Neural cell (in vitro differentiated cells): ENCODE measurements around the gene WASF3. TPM values are rescaled to one million over a fixed set of nuclear protein-coding genes. Genes with fewer than 3 reads are reported as not detected.

Experiments
- H2AFZ ChIP-seq: fragments of 200-600, 300-800 bp; sonication (generic), shearing (Covaris generic); 2 replicates; pipeline ENCODE4 v1.6.0; 2014; ENCODE audit warnings: low read depth, mild to moderate bottlenecking, antibody characterized with exemption, low read length, moderate library complexity
- H3F3A ChIP-seq: fragments of 200-600 bp; shearing (Covaris generic); 2 replicates; pipeline ENCODE4 v1.6.1; 2016; ENCODE audit warnings: mild to moderate bottlenecking, moderate library complexity, mixed read lengths, antibody characterized with exemption, low read length; ENCODE audit not compliant: insufficient read depth, poor library complexity, severe bottlenecking
- H3K27ac ChIP-seq: fragments of 200-600, 300-800 bp; sonication (generic), shearing (Covaris generic); 2 replicates; pipeline ENCODE4 v1.5.1; 2014; ENCODE audit warnings: mild to moderate bottlenecking, low read length, moderate library complexity
- H3K27me3 ChIP-seq: fragments of 300-800, 200-600 bp; sonication (generic), shearing (Covaris generic); 2 replicates; pipeline ENCODE4 v1.6.0; 2014; ENCODE audit warnings: mild to moderate bottlenecking, low read depth, low read length, moderate library complexity; ENCODE audit not compliant: insufficient read depth
- H3K36me3 ChIP-seq: fragments of 300-800, 200-600 bp; sonication (generic), shearing (Covaris generic); 2 replicates; pipeline ENCODE4 v1.5.1; 2014; ENCODE audit warnings: mild to moderate bottlenecking, antibody characterized with exemption, low read length, moderate library complexity; ENCODE audit not compliant: insufficient read depth
- H3K4me2 ChIP-seq: fragments of 300-800, 200-600 bp; sonication (generic), shearing (Covaris generic); 2 replicates; pipeline ENCODE4 v1.6.0; 2014; ENCODE audit warnings: mild to moderate bottlenecking, low read length
- H3K4me3 ChIP-seq: fragments of 300-800, 200-600 bp; sonication (generic), shearing (Covaris generic); 2 replicates; pipeline ENCODE4 v1.5.1; 2014; ENCODE audit warnings: mild to moderate bottlenecking, low read length, moderate library complexity
- H3K79me2 ChIP-seq: fragments of 200-600 bp; shearing (Covaris generic); replicated peaks from 2 replicates; pipeline ENCODE4 v1.6.0; 2014; ENCODE audit warnings: mild to moderate bottlenecking, low read length, moderate library complexity; ENCODE audit not compliant: insufficient read depth
- H3K9ac ChIP-seq: fragments of 300-800, 200-600 bp; sonication (generic), shearing (Covaris generic); 2 replicates; pipeline ENCODE4 v1.6.1; 2016; ENCODE audit warnings: mild to moderate bottlenecking, low read length, mixed read lengths
- H3K9me2 ChIP-seq: fragments of 200-600 bp; shearing (Covaris generic); 2 replicates; pipeline ENCODE4 v1.6.1; 2016; ENCODE audit warnings: mild to moderate bottlenecking, low read length, mixed read lengths; ENCODE audit not compliant: insufficient read depth
- H3K9me3 ChIP-seq: fragments of 200-600, 300-800 bp; sonication (generic), shearing (Covaris generic); 2 replicates; pipeline ENCODE4 v1.6.1; 2016; ENCODE audit warnings: mild to moderate bottlenecking, mixed run types, low read length, moderate library complexity, mixed read lengths
- H4K20me1 ChIP-seq: fragments of 200-600 bp; shearing (Covaris generic); 2 replicates; pipeline ENCODE4 v1.6.1; 2016; ENCODE audit warnings: mild to moderate bottlenecking, mixed run types; ENCODE audit not compliant: insufficient read depth
- CTCF ChIP-seq: fragments of 450-650 bp; IDR thresholded peaks from 2 replicates; pipeline ENCODE4 v1.5.1; 2014; ENCODE audit warnings: antibody characterized with exemption, mild to moderate bottlenecking, moderate library complexity; ENCODE audit not compliant: poor library complexity, severe bottlenecking
- EP300 ChIP-seq: fragments of 450-650 bp; conservative IDR thresholded peaks from 2 replicates; pipeline ENCODE4 v1.6.1; 2014; ENCODE audit warnings: antibody characterized with exemption, mild to moderate bottlenecking, moderate library complexity; ENCODE audit not compliant: poor library complexity, severe bottlenecking
- EZH2 ChIP-seq: fragments of 200-600, 300-800 bp; shearing (Covaris generic), sonication (generic); IDR thresholded peaks from 2 replicates; pipeline ENCODE4 v1.6.1; 2014; ENCODE audit warnings: antibody characterized with exemption, low read length, borderline replicate concordance, mild to moderate bottlenecking; ENCODE audit not compliant: insufficient read depth, poor library complexity, severe bottlenecking
- MXI1 ChIP-seq: fragments of 450-650 bp; conservative IDR thresholded peaks from 2 replicates; pipeline ENCODE4 v1.6.1; 2014; ENCODE audit warnings: antibody characterized with exemption, mild to moderate bottlenecking; ENCODE audit not compliant: poor library complexity, severe bottlenecking
- POLR2AphosphoS5 ChIP-seq: IDR thresholded peaks from 2 replicates; pipeline ENCODE4 v1.6.1; 2012
- RAD21 ChIP-seq: fragments of 450-650 bp; conservative IDR thresholded peaks from 2 replicates; pipeline ENCODE4 v1.6.1; 2014; ENCODE audit warnings: antibody characterized with exemption, mild to moderate bottlenecking, moderate library complexity
- SMC3 ChIP-seq: fragments of 450-650 bp; conservative IDR thresholded peaks from 2 replicates; pipeline ENCODE4 v1.6.1; 2014; ENCODE audit warnings: antibody characterized with exemption, mild to moderate bottlenecking, moderate library complexity; ENCODE audit not compliant: poor library complexity
- TAF1 ChIP-seq: IDR thresholded peaks from 2 replicates; pipeline ENCODE4 v1.6.1; 2012; ENCODE audit warnings: low read depth
- polyA plus RNA-seq: library from polyadenylated mRNA; depleted of rRNA; stranded (reverse); fragments of >200 nt; gene quantifications from 2 replicates; pipeline ENCODE4 v1.2.3, GENCODE V29; 2014
- TF ChIP-seq, protein P1 (sequence below): IDR thresholded peaks from 2 replicates; pipeline ENCODE4 v1.6.1; 2012; ENCODE audit warnings: borderline replicate concordance

Gene WASF3
- polyA plus RNA-seq, 1 donor from 2014 or later: 44.5 TPM

DNA sequence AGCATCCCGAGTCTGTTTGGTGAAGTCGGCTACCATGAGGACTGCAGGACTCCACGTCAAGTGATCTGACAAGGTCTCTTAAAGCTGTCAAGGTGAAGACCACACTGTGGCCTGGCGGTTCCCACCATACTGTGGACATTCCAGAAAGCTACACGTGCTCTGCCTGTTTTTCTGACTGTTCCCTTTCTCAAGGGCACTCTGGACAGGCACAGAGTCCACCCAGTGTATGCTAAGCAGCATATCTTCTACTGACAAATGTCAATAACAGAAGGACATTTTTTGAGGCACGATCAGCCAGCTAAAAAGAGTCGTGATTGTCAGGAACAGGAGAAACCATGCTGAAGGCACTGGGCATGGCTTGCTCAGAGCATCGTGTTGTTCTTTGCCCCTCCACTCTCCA, 12.8 kb upstream of the WASF3 start:
- TF ChIP-seq, protein P1, sequence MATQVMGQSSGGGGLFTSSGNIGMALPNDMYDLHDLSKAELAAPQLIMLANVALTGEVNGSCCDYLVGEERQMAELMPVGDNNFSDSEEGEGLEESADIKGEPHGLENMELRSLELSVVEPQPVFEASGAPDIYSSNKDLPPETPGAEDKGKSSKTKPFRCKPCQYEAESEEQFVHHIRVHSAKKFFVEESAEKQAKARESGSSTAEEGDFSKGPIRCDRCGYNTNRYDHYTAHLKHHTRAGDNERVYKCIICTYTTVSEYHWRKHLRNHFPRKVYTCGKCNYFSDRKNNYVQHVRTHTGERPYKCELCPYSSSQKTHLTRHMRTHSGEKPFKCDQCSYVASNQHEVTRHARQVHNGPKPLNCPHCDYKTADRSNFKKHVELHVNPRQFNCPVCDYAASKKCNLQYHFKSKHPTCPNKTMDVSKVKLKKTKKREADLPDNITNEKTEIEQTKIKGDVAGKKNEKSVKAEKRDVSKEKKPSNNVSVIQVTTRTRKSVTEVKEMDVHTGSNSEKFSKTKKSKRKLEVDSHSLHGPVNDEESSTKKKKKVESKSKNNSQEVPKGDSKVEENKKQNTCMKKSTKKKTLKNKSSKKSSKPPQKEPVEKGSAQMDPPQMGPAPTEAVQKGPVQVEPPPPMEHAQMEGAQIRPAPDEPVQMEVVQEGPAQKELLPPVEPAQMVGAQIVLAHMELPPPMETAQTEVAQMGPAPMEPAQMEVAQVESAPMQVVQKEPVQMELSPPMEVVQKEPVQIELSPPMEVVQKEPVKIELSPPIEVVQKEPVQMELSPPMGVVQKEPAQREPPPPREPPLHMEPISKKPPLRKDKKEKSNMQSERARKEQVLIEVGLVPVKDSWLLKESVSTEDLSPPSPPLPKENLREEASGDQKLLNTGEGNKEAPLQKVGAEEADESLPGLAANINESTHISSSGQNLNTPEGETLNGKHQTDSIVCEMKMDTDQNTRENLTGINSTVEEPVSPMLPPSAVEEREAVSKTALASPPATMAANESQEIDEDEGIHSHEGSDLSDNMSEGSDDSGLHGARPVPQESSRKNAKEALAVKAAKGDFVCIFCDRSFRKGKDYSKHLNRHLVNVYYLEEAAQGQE: no peak
- H2AFZ ChIP-seq: no peak overlapping the region
- H3K79me2 ChIP-seq: no peaks in the 10 kb centered on the region
- H3K4me3 ChIP-seq: no peak overlapping the region
- H3K9ac ChIP-seq: no peak overlapping the region
- H3K9me3 ChIP-seq: no peaks in the 10 kb centered on the region
- H3F3A ChIP-seq: no peaks in the 10 kb centered on the region
- H3K9me2 ChIP-seq: no peaks in the 10 kb centered on the region
- no peaks in the 10 kb centered on the region for H3K36me3 ChIP-seq
- no peak overlapping the region for H3K4me2 ChIP-seq
- no peaks in the 10 kb centered on the region for H4K20me1 ChIP-seq
- H3K27ac ChIP-seq: no peak overlapping the region
- no peaks in the 10 kb centered on the region for H3K27me3 ChIP-seq

GRCh38 chr13:26548205-26548765, 9.2 kb upstream of the WASF3 start:
- no peak overlapping the region for H3K27ac ChIP-seq
- no peak overlapping the region for H3K9ac ChIP-seq
- no peak overlapping the region for H3K4me2 ChIP-seq
- H2AFZ ChIP-seq: no peak overlapping the region
- H3K36me3 ChIP-seq: no peaks in the 10 kb centered on the region
- no peaks in the 10 kb centered on the region for H3F3A ChIP-seq
- no peak overlapping the region for H3K4me3 ChIP-seq
- H3K9me3 ChIP-seq: no peaks in the 10 kb centered on the region
- H3K27me3 ChIP-seq: no peaks in the 10 kb centered on the region
- no peaks in the 10 kb centered on the region for H3K79me2 ChIP-seq
- no peaks in the 10 kb centered on the region for H4K20me1 ChIP-seq
- H3K9me2 ChIP-seq: no peaks in the 10 kb centered on the region
- TF ChIP-seq EP300: peak; percentile 13
- TF ChIP-seq TAF1: no peak

GRCh38 chr13:26549713-26550112, 7.8 kb upstream of the WASF3 start:
- H3K9me2 ChIP-seq: no peaks in the 10 kb centered on the region
- no peaks in the 10 kb centered on the region for H3F3A ChIP-seq
- no peak overlapping the region for H3K4me3 ChIP-seq
- H4K20me1 ChIP-seq: no peaks in the 10 kb centered on the region
- H3K79me2 ChIP-seq: no peaks in the 10 kb centered on the region
- no peak overlapping the region for H3K27ac ChIP-seq
- H3K4me2 ChIP-seq: no peak overlapping the region
- no peaks in the 10 kb centered on the region for H3K9me3 ChIP-seq
- no peaks in the 10 kb centered on the region for H3K36me3 ChIP-seq
- no peak for TF ChIP-seq SMC3
- no peaks in the 10 kb centered on the region for H3K27me3 ChIP-seq
- H3K9ac ChIP-seq: no peak overlapping the region
- H2AFZ ChIP-seq: no peak overlapping the region

DNA sequence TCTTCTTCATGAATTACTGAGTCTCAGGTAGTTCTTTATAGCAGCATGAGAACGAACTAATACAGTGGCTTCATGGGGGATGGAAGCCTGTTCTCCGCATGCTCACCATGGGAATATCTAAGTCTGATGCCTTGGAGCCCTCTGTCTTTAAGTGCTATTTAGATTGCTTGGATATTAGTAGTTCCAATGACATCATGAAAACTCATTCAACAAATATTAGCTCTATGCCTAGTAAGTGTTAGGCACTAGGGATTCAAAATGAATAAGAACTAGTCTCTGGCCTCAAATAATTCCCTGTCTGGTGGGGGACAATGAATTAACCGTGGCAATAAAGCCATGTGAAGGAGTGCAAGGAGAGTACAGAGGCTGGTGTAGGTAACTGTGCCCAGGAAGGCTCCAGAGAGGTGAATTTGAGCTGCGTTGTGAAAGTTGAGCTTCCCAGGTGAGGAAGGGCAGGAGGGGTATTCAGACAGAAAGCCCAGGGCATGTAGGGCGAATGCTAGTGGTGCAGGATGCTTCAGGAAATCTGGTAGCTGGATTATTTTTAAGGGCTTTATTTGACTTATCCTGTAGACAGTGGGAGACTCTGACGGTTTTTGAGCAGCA, 6.1 kb upstream of the WASF3 start:
- H3K4me2 ChIP-seq: no peak overlapping the region
- no peak for TF ChIP-seq EP300
- no peak for TF ChIP-seq SMC3
- no peak for TF ChIP-seq POLR2AphosphoS5
- no peak for TF ChIP-seq TAF1
- no peak for TF ChIP-seq CTCF
- no peak for TF ChIP-seq RAD21
- no peak for TF ChIP-seq EZH2
- TF ChIP-seq, protein P1: no peak
- no peak for TF ChIP-seq MXI1
- no peak overlapping the region for H3K9ac ChIP-seq
- no peaks in the 10 kb centered on the region for H3F3A ChIP-seq
- no peaks in the 10 kb centered on the region for H3K9me3 ChIP-seq
- H2AFZ ChIP-seq: no peak overlapping the region
- H3K79me2 ChIP-seq: no peaks in the 10 kb centered on the region
- H3K27ac ChIP-seq: no peak overlapping the region
- no peaks in the 10 kb centered on the region for H3K36me3 ChIP-seq
- H3K27me3 ChIP-seq: no peaks in the 10 kb centered on the region
- H3K4me3 ChIP-seq: no peak overlapping the region
- H3K9me2 ChIP-seq: no peaks in the 10 kb centered on the region
- no peaks in the 10 kb centered on the region for H4K20me1 ChIP-seq
